HL-60 (cell line): ENCODE results near the gene MEF2C.

Source experiments
- DNase-seq, 2 experiments: peaks; one replicate each; pipeline ENCODE4 v3.0.0-alpha.2; 2010 to 2020; ENCODE audit warnings: low read depth in 1 of 2, low spot score in 1 of 2
- H3K27ac ChIP-seq: fragments of 250-450 bp; sonication (Bioruptor Pico); replicated peaks from 2 replicates; pipeline ENCODE4 v1.5.1; 2020; ENCODE audit warnings: mild to moderate bottlenecking, moderate library complexity
- H3K27me3 ChIP-seq: fragments of 250-450 bp; sonication (Bioruptor Pico); 2 replicates; pipeline ENCODE4 v1.5.1; 2021; ENCODE audit warnings: mild to moderate bottlenecking, moderate library complexity; ENCODE audit not compliant: insufficient read depth, poor library complexity, severe bottlenecking
- H3K4me3 ChIP-seq: replicated peaks from 2 replicates; pipeline ENCODE4 v1.5.1; 2011; ENCODE audit warnings: mild to moderate bottlenecking, control low read depth, low read length; ENCODE audit not compliant: insufficient read depth
- GABPA ChIP-seq: IDR thresholded peaks from 2 replicates; pipeline ENCODE4 v1.6.1; 2012; ENCODE audit warnings: low read depth
- POLR2AphosphoS5 ChIP-seq: IDR thresholded peaks from 2 replicates; pipeline ENCODE4 v1.6.1; 2012; ENCODE audit warnings: low read depth
- SPI1 ChIP-seq: IDR thresholded peaks from 2 replicates; pipeline ENCODE4 v1.6.1; 2012; ENCODE audit warnings: low read depth, mild to moderate bottlenecking, borderline replicate concordance
- TF ChIP-seq, protein P1 (sequence below): IDR thresholded peaks from 2 replicates; pipeline ENCODE4 v1.6.1; 2012; ENCODE audit warnings: low read depth; ENCODE audit not compliant: insufficient replicate concordance
- TF ChIP-seq, protein P2 (sequence below): IDR thresholded peaks from one replicate; pipeline ENCODE4 v1.5.1; 2011; ENCODE audit warnings: low read length, control low read depth, inconsistent platforms; ENCODE audit not compliant: insufficient read depth

Gene MEF2C

DNA sequence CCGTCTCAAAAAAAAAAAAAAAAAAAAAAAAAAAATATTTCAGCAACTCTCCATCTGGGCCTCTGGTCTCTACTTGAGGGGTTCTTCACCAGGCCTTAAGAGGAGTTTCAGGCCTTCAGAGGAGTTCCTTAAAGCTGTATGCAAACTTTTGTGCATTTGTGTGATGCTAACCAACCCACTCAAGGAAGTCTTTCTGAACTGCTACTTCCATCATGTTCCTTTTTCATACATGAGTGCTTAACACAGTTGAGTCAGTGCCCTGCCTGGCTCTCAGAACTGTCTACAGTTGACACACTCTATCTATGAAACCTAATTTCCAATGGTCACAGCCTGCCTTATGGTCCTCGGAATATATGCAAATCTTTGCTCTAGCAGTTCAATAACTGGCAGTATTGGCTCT, 146.5 kb downstream of the MEF2C start:
- H3K27me3 ChIP-seq: no peaks in the 10 kb centered on the region
- DNase-seq: no peak
- no peak overlapping the region for H3K4me3 ChIP-seq
- TF ChIP-seq SPI1: no peak
- TF ChIP-seq, protein P1, sequence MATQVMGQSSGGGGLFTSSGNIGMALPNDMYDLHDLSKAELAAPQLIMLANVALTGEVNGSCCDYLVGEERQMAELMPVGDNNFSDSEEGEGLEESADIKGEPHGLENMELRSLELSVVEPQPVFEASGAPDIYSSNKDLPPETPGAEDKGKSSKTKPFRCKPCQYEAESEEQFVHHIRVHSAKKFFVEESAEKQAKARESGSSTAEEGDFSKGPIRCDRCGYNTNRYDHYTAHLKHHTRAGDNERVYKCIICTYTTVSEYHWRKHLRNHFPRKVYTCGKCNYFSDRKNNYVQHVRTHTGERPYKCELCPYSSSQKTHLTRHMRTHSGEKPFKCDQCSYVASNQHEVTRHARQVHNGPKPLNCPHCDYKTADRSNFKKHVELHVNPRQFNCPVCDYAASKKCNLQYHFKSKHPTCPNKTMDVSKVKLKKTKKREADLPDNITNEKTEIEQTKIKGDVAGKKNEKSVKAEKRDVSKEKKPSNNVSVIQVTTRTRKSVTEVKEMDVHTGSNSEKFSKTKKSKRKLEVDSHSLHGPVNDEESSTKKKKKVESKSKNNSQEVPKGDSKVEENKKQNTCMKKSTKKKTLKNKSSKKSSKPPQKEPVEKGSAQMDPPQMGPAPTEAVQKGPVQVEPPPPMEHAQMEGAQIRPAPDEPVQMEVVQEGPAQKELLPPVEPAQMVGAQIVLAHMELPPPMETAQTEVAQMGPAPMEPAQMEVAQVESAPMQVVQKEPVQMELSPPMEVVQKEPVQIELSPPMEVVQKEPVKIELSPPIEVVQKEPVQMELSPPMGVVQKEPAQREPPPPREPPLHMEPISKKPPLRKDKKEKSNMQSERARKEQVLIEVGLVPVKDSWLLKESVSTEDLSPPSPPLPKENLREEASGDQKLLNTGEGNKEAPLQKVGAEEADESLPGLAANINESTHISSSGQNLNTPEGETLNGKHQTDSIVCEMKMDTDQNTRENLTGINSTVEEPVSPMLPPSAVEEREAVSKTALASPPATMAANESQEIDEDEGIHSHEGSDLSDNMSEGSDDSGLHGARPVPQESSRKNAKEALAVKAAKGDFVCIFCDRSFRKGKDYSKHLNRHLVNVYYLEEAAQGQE: no peak
- TF ChIP-seq POLR2AphosphoS5: no peak
- TF ChIP-seq, protein P2, sequence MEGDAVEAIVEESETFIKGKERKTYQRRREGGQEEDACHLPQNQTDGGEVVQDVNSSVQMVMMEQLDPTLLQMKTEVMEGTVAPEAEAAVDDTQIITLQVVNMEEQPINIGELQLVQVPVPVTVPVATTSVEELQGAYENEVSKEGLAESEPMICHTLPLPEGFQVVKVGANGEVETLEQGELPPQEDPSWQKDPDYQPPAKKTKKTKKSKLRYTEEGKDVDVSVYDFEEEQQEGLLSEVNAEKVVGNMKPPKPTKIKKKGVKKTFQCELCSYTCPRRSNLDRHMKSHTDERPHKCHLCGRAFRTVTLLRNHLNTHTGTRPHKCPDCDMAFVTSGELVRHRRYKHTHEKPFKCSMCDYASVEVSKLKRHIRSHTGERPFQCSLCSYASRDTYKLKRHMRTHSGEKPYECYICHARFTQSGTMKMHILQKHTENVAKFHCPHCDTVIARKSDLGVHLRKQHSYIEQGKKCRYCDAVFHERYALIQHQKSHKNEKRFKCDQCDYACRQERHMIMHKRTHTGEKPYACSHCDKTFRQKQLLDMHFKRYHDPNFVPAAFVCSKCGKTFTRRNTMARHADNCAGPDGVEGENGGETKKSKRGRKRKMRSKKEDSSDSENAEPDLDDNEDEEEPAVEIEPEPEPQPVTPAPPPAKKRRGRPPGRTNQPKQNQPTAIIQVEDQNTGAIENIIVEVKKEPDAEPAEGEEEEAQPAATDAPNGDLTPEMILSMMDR: no peak
- TF ChIP-seq GABPA: no peak
- no peak overlapping the region for H3K27ac ChIP-seq

DNA sequence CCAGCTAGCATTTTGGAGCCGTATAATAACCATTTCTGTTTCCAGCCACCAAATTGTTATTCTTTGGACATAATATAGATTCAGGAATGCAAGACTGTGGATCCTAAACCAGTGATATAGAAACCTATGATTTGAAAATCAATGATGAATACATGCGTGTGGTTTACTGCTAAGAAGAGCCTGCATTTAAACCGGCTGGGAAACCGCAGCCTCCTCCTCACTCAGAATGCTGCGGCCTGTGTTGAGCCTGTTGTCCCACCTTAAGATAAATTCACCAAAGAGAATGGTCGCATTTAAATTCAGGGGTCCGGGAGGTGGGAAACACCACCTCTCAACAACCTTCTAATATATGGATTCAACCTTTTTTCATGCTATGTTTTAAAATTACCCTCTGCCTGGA, 148.0 kb downstream of the MEF2C start:
- DNase-seq: no peak
- TF ChIP-seq GABPA (no peak), POLR2AphosphoS5 (no peak), SPI1 (no peak)
- no peaks in the 10 kb centered on the region for H3K27me3 ChIP-seq
- H3K27ac ChIP-seq: no peak overlapping the region
- H3K4me3 ChIP-seq: no peak overlapping the region

DNA sequence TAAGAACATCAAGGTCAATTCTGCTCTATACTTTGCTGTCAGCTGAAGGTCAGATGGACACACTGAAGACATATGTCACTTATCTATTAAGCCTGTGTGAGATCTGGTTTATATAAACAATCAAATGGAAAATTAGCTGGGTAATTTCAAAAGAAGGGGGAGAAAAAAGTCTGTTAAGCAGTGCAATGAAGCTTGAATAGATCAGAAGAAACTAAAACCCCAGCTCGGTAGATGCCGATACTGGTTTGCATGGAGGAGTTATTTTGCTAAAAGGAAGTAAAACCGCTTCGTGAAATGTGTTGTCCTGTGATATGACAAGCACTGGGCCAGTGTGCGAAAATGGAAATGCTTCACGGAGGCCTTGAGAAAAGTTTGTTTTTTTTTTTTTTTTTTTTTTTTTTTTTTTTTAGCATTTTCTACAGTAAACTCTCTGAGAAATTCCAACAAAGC, 148.8 kb downstream of the MEF2C start:
- TF ChIP-seq, protein P1: no peak
- TF ChIP-seq, protein P2: no peak
- no peak for TF ChIP-seq SPI1
- Histone ChIP-seq H3K4me3 (no peak overlapping the region), H3K27me3 (no peaks in the 10 kb centered on the region), H3K27ac (peak overlapping the region; percentile 36; the same call in 1 of the 2 replicates)
- peak; percentile 6 to 21 for DNase-seq

DNA sequence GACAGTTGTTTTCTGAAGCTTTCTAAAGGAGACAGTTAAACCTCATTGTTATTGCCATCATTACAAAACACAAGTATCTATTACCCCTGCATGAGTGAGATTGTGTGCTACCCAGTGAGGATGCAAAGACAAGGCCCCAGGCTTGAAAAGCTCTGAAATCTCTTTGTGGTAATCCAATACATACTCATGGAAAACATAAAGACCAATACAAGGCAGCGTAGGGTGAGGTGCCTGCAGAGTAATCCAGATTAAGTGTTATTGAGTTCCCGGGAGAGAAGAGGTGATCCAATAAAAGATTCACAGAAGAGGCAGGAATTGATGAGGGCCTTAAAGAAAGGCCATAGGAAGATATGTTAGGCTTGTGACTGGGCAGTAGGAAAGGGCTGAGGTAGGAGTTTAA, 150.1 kb downstream of the MEF2C start:
- no peak overlapping the region for H3K4me3 ChIP-seq
- H3K27ac ChIP-seq: peak overlapping the region; percentile 27
- no peak for DNase-seq
- no peaks in the 10 kb centered on the region for H3K27me3 ChIP-seq
- TF ChIP-seq SPI1: no peak
- no peak for TF ChIP-seq GABPA
- TF ChIP-seq, protein P1: no peak
- TF ChIP-seq POLR2AphosphoS5: no peak
- TF ChIP-seq, protein P2: no peak
